H54 (cell line): ENCODE data around the gene CHN1.

Experiments
- DNase-seq: peaks from one replicate; pipeline ENCODE4 v3.0.0; 2011; ENCODE audit warnings: low spot score, mixed read lengths; ENCODE audit not compliant: insufficient read length
- FAIRE-seq: peaks from 3 replicates; lab custom pipeline; 2011; peaks lifted over from hg19 to GRCh38; lab: Jason Lieb, UNC
- POLR2A ChIP-seq: IDR thresholded peaks from 2 replicates; pipeline ENCODE4 v1.6.1; 2011; ENCODE audit warnings: low read depth, mild to moderate bottlenecking, low read length

Gene CHN1

GRCh38 chr2:174787487-174788205, 217.5 kb downstream of the CHN1 start:
- FAIRE-seq (no peak), DNase-seq (peak; percentile 46)
- no peak for TF ChIP-seq POLR2A

GRCh38 chr2:174786066-174786725, 219.0 kb downstream of the CHN1 start:
- DNase-seq (no peak), FAIRE-seq (no peak)
- TF ChIP-seq POLR2A = no peak

DNA sequence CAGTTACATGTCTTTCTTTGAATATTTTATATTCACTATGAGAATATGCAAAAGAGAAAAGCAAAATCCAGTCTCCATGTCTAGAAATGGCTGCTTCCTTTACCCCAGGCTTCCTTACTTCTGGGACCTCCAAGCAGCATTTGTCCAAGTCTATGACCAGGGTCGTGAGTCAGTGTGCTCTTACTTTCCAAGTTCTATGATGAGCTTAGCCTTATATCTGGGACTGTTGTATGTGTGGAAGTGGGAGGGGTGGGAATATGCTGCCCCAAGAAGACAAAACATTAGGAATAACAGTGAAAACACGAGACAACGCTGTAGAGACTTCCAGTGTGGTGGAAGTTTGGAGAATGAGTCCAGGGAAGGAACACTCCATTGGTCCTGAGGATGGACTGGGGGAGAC, 219.7 kb downstream of the CHN1 start:
- DNase-seq (no peak), FAIRE-seq (no peak)
- TF ChIP-seq POLR2A = no peak

DNA sequence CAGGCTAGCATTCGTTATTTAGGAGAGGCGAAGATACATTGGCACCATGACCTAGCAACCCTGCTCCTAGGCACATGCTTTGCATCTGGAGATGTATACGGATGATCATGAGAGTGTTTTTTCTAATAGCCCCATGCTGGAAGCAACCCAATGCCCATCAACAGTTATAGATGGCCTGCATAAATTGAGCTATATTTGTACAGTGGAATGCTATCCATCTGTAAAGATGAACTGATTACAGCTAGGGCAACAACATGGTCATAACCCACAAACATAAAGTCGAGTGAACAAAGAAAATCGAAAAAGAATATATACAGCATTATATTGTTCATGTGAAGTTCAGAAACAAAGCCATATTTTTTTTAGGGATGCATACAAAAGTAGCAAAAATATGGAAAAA, 220.3 kb downstream of the CHN1 start:
- DNase-seq (no peak), FAIRE-seq (no peak)
- TF ChIP-seq POLR2A = no peak

- DNase-seq = no peak
- FAIRE-seq = no peak
- TF ChIP-seq POLR2A = no peak
Observed at GRCh38 chr2:174784316-174784715, 220.9 kb downstream of the CHN1 start.

GRCh38 chr2:174781996-174782395, 223.2 kb downstream of the CHN1 start:
- DNase-seq (no peak), FAIRE-seq (no peak)
- no peak for TF ChIP-seq POLR2A

- no peak for TF ChIP-seq POLR2A
- DNase-seq (no peak), FAIRE-seq (no peak)
Observed at GRCh38 chr2:174781298-174781697, 223.9 kb downstream of the CHN1 start.

GRCh38 chr2:174780856-174781255, 224.3 kb downstream of the CHN1 start:
- TF ChIP-seq POLR2A = no peak
- FAIRE-seq = no peak

GRCh38 chr2:174780191-174780840, 224.9 kb downstream of the CHN1 start:
- DNase-seq (no peak), FAIRE-seq (no peak)
- TF ChIP-seq POLR2A = no peak

More at GRCh38 chr2:174780856-174781255, 224.3 kb downstream of the CHN1 start:
- DNase-seq = no peak

DNA sequence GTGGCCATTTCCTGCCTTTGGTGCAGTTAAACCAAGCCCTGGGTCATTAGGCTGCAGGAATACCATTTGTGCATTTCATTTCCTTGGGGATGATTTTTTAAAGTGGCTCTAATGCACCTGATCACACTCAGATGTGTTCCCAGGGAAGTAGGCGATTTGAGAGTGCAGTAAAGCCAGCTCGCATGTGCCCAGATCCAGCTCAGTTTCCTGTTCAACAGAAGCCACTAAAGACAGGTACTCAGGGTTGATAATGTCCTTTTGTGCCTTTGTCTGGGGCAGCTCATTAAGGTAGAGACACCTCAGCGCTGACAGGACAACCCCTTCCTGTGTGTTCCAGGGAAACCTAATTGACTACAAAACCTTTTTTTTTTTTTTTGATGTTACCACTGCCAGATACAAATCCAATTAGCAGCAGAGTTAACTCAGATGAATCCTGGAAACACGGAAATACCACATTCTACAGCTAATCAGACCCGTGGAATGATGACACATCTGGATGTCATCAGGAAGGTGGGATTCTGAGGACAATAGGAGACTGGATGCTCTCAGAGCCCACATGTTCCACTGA, 225.7 kb downstream of the CHN1 start:
- no peak for TF ChIP-seq POLR2A
- no peak for FAIRE-seq

DNA sequence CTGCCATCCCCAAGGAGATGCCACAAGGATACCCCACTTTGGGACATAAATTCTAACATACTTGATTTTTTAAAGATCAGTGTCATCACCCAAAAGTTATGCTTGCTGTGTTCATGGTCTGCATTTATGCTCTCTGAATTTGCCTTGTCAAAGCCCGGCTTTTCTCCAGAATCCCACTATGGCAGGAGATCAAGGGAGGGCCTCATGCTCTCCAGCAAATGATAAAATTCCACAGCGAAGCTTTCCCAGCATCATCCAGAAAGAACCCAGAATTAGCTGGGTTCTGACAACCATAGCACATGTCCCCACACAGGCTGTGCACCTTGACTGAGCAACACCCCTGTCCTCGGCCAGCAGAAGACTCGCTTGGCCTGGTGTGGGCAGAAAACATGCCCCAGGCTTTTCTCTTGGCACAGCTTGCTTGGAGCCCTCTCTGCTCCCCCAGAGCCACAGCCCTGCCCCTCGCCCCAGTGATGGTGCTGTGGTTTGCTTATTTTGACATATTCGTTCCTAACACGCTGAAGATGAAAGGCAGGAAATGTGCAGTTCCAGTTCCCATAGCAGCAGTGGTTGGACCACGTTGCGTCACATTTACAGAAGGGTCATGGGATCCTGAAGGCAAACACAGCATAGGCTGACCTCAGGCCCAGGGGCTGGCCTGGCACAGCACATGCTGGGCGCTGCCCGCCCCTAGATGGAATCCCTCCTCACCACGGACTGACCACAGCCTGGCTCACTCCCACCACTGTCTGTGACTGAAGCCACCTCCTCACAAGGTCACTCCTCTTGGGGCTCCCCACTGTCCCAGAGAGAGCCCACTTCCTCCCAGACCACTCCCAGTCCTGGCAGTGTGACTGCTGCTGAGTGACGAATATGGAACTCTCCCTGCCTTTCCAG, 226.8 kb downstream of the CHN1 start:
- DNase-seq = no peak
- no peak for TF ChIP-seq POLR2A
- FAIRE-seq = no peak

More for the DNA sequence above, 225.7 kb downstream of the CHN1 start:
- no peak for DNase-seq

DNA sequence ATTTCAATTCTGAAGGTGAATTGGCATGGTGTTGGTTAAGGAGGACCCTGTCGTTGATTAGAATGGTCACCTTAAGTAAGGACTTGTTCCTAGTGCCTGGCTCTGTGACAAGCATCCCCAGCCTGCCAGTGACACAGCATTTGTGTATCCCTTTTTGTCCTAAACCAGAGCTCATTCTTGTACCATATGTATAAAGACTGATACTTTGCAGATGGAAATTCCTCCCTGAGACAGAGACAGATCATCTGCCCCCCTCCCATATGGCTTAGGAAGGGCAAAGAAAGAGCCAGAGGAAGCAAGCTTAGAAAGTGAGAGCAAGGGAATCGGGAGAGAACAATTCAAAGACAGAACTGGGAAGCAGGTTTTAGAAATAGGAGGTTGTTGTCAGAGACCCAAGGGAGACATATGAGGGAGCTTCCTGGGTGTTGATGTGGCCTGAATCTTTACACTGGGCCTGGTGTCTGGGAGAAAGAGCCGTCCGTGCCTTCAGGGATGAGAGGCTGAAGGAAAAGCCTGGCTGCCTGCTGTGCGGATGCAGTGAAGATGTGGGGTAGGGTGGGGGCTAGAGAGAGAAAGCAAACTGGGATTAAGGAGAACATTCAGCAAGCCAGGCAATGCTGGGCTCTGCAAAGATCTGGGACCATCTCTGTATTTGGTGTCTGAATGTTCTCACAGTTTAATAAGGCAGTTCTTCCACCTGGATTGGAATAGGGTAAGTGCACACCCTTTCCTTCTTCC, 227.7 kb downstream of the CHN1 start:
- FAIRE-seq = no peak
- no peak for TF ChIP-seq POLR2A
- DNase-seq = no peak

GRCh38 chr2:174776675-174777074, 228.5 kb downstream of the CHN1 start:
- FAIRE-seq = no peak
- DNase-seq = no peak
- TF ChIP-seq POLR2A = no peak
